ENCODE measurements around the gene G6PD.

G6PD gene

GRCh38 chrX:154486052-154486395, 60.6 kb downstream of the G6PD start:
- DNase-seq, result peak; percentile 54

DNA sequence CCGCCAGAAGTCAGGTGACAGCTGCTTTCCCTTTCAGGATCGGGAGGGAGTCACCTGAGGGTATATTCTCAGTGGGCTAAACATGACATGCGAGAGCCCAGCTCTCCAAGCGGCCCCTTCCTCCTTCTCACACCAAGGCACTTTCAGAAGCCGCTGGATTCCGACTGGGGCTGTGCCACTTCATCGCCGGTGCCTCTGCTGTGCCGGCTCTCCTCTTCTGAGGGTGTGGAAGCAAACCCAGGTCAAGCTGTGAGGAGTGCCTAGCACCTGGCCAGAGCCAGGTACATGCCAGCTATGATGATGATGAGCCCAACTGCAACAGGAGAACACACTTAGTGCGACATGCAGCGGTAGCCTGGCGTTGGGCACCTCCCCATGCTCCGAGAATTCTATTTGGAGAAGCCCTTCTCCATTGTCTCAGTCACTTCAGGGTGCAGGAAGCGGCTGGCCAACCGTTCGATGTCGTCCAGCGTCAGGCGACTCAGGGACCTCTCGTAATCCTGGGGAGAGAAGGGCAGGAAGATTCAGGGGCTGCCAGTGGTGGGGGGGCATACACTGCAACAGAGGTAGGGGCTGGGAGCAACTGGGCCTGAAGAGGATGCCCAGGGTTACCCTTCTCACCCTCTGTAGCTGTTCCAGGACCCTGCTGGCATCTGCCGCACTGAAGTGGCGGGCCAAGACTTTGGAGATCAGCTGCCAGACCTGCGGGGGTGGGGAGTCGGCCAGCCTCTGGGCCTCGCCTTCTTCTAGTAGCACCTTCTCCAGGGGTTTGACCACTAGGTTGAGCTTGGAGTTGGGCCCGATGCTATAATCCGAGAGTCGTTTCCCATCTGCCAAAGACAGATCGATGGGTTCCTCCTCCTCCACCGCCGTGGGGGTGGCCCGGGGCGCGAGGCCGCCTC, 61.2 kb downstream of the G6PD start:
- DNase-seq, result no peak

GRCh38 chrX:154484255-154485149, 62.1 kb downstream of the G6PD start:
- no peak for DNase-seq

- DNase-seq, result no peak
Measured at GRCh38 chrX:154483325-154483724, 63.3 kb downstream of the G6PD start.

DNA sequence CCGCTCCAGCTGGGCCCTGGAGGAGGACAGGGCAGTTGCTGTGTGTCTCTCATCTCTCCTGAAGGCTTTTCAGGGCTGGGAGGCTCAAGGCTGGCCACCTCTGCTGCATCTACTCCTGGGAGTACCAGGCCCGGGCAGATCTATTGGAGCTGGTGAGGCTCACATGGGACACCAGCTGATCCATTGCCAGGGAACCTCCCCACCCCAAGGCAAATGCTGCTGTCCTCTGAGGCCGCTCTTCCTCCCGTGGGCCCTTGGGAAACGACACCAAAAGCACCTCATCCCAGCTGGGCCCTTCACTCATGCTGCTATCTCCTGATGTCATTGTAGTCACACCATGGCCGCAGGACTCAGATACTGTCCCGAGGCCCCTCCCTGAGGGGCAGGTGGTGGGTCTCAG, 63.9 kb downstream of the G6PD start:
- no peak for DNase-seq

- no peak for DNase-seq
Measured at GRCh38 chrX:154481911-154482601, 64.6 kb downstream of the G6PD start.
